ENCODE results near the gene WFDC10A.
A peak's percentile ranks its signal among the peaks of the same experiment; 100 is the strongest.
"Not testable (repeated sequence)": the region's sequence is repeated elsewhere in the genome, so short reads cannot be mapped to it uniquely, and the experiment has no call there.

The WFDC10A gene

DNA sequence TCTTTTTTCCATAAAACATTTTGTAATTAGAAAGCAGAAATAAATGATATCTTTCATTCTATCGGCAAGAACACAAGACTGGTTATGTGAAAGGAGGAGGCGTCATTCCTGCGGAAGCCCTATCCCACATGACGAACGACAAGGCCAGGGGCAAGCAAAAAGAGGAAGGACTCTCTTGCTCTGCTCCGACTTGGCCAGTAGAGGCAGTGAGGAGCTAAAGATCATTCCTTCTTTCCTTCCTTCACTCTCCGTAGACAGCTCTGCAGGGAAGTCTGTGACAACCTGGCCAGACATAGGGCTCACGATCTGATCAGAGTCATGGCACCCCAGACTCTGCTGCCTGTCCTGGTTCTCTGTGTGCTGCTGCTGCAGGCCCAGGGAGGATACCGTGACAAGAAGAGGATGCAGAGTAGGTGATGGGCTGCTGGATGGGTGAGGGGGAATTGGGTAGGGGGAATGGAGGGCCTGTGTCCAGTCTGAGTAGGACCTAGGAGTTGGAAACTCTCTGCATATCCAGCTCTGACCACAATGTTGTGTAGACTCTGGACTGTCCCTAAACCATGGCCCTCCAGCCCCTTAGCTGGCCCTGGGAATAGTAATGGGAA lies at the start of gene WFDC10A:
WFDC10A (plus strand) TSS at position 244 of the 605 bp plus-strand sequence; CDS start at position 319, 75 bp downstream.
- peak; percentile 50 for DNase-seq (ENCODE audit: low spot score)
- in situ Hi-C loops (cut with MboI; ENCODE audit: low pct_unique_long_range_greater_than_20kb, low sequenced_read_pairs, unreplicated experiment), result no loop called here
- TF ChIP-seq, protein P1, sequence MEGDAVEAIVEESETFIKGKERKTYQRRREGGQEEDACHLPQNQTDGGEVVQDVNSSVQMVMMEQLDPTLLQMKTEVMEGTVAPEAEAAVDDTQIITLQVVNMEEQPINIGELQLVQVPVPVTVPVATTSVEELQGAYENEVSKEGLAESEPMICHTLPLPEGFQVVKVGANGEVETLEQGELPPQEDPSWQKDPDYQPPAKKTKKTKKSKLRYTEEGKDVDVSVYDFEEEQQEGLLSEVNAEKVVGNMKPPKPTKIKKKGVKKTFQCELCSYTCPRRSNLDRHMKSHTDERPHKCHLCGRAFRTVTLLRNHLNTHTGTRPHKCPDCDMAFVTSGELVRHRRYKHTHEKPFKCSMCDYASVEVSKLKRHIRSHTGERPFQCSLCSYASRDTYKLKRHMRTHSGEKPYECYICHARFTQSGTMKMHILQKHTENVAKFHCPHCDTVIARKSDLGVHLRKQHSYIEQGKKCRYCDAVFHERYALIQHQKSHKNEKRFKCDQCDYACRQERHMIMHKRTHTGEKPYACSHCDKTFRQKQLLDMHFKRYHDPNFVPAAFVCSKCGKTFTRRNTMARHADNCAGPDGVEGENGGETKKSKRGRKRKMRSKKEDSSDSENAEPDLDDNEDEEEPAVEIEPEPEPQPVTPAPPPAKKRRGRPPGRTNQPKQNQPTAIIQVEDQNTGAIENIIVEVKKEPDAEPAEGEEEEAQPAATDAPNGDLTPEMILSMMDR (IDR thresholded peaks at IDR 0.05; ENCODE audit: extremely low read depth, insufficient read depth, missing control alignments), result peak; percentile 82

DNA sequence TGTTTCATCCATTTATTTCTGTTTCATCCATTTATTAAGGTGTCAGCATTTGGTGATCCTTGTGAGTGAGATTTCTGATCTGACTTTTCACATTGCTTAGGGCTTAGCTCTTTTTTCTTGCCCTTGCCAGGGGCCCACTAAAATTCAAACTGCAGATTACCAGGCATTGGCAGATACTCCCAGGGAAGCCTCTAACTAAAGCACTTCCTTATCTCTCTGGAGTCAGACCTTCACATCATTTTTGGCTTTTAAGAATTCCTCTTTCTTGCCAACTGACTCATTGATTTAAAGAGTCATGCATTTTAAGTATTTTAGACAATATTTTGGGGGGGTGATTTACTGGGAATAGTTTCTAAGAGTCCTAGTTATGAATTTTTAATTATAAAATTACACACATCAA lies 47.8 kb upstream of the WFDC10A start:
- no peak for DNase-seq (ENCODE audit: low spot score)
- in situ Hi-C loops (cut with MboI; ENCODE audit: low pct_unique_long_range_greater_than_20kb, low sequenced_read_pairs, unreplicated experiment), result loop anchor here (25.0 kb wide), 1 partner anchor 181 kb away; no protein-coding TSS in a partner anchor
- TF ChIP-seq, protein P1 (IDR thresholded peaks at IDR 0.05; ENCODE audit: extremely low read depth, insufficient read depth, missing control alignments), result no peak

DNA sequence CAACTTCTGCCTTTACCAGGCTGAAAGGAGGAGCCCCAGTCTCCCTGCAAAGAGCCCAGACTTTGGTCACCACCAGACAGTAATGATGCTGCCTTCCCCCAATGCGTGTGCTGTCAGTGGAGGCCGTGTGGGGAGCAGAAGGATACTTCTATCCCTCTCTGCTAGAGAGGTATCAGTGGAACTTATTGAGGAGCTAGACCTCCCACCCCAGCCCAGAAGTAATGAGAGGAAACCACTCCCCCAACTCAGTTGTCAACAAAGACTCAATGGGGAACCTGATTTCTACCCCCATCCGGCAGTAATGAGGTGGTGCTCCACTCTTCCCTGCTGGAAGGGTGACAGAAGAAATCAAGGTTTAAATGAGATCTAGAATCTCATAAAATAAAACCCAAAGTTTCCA lies 46.0 kb upstream of the WFDC10A start:
- in situ Hi-C loops (cut with MboI; ENCODE audit: low pct_unique_long_range_greater_than_20kb, low sequenced_read_pairs, unreplicated experiment), result loop anchor here (25.0 kb wide), 1 partner anchor 179 kb away; no protein-coding TSS in a partner anchor
- TF ChIP-seq, protein P1 (IDR thresholded peaks at IDR 0.05; ENCODE audit: extremely low read depth, insufficient read depth, missing control alignments), result no peak

DNA sequence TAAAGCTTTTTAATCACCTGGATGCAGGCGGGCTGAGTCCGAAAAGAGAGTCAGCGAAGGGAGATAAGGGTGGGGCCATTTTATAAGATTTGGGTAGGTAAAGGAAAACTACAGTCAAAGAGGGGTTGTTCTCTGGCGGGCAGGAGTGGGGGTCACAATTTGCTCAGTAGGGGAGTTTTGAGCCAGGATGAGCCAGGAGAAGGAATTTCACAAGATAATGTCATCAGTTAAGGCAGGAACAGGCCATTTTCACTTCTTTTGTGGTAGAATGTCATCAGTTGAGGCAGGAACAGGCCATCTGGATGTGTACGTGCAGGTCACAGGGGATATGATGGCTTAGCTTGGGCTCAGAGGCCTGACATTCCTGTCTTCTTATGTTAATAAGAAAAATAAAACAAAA lies 45.2 kb upstream of the WFDC10A start:
- DNase-seq (ENCODE audit: low spot score), result not testable (repeated sequence)
- in situ Hi-C loops (cut with MboI; ENCODE audit: low pct_unique_long_range_greater_than_20kb, low sequenced_read_pairs, unreplicated experiment), result loop anchor here (25.0 kb wide), 1 partner anchor 178 kb away; no protein-coding TSS in a partner anchor

More for the DNA sequence above, 46.0 kb upstream of the WFDC10A start:
- no peak for DNase-seq (ENCODE audit: low spot score)

DNA sequence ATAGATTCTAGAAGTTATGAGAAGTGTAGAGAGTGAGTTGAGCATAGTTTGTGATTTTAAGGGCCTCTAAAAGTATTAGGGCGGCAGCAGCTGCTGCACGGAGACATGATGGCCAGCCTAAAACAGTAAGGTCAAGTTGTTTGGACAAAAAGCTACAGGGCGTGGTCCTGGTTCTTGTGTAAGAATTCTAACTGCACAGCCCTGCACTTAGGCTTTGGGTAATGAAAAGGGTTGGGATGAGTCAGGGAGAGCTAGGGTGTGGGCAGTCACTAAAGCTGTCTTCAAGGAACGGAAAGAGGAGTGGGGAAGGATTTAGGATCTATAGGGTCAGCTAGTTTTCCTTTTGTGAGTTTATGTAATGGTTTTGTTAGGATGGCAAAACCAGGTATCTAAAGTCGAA lies 43.6 kb upstream of the WFDC10A start:
- not testable (repeated sequence) for DNase-seq (ENCODE audit: low spot score)
- in situ Hi-C loops (cut with MboI; ENCODE audit: low pct_unique_long_range_greater_than_20kb, low sequenced_read_pairs, unreplicated experiment), result loop anchor here (25.0 kb wide), 1 partner anchor 176 kb away; no protein-coding TSS in a partner anchor

DNA sequence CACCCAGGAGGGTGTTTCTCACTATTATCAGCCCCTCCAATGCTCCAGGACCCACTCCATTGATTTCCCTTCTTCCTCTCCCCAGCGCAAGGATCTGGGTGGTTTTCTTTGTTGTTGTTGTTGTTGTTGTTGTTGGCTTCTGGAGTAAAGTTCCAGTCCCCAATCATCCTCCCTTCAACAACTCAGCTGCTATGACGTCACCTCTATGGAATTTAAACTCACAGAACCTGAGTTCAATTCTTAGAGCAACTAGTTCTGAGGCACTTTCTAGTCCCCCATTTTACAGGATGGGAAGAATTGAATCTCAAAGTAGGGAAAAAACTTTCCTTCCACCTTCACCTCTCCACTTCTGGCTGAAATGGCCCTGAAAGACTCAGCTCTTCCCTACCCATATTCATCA lies 40.7 kb upstream of the WFDC10A start:
- DNase-seq (ENCODE audit: low spot score), result no peak
- TF ChIP-seq, protein P1 (IDR thresholded peaks at IDR 0.05; ENCODE audit: extremely low read depth, insufficient read depth, missing control alignments), result no peak
- in situ Hi-C loops (cut with MboI; ENCODE audit: low pct_unique_long_range_greater_than_20kb, low sequenced_read_pairs, unreplicated experiment), result loop anchor here (25.0 kb wide), 1 partner anchor 174 kb away; no protein-coding TSS in a partner anchor

DNA sequence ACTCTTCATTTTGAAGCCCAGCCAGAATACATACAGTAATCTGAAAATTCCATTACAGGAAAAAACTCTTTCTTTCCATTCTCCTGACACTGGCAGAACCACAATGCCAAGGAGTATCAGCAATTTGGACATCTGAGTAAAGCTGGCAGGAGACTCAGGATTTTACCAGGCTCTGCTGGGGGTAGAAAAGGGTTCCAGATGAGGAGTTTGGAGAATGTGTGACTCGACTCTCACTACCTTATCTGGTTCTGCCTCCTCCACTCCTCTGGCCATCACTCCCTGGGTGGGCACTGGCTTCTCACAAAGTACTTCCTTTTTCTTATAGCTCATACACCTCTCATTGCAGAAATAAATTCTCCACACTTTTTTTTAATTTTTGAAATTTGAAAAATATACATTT lies 39.8 kb upstream of the WFDC10A start:
- no peak for DNase-seq (ENCODE audit: low spot score)
- TF ChIP-seq, protein P1 (IDR thresholded peaks at IDR 0.05; ENCODE audit: extremely low read depth, insufficient read depth, missing control alignments), result no peak
- in situ Hi-C loops (cut with MboI; ENCODE audit: low pct_unique_long_range_greater_than_20kb, low sequenced_read_pairs, unreplicated experiment), result loop anchor here (25.0 kb wide), 1 partner anchor 173 kb away; no protein-coding TSS in a partner anchor
